Measurements from ENCODE around the gene CCT5. TPM values are rescaled to one million over a fixed set of nuclear protein-coding genes. Genes with fewer than 3 reads are reported as not detected.

CCT5 gene
- total RNA-seq, 2 donors from 2014 or later: 45.4 to 76.1 TPM

- ATAC-seq (no peak), DNase-seq (no peak)
- peaks cover 1 to 4% of the 10 kb centered on the region in 2 donors for H3K36me3 ChIP-seq (replicated peaks in 1 of 2; ENCODE audit: insufficient read depth in 1 of 2, low read depth in 2 of 2)
- peaks cover 32% of the 10 kb centered on the region for H3K4me1 ChIP-seq
- H3K4me3 ChIP-seq: peak overlapping the region; percentile 64 to 89
- no peak for TF ChIP-seq POLR2A (IDR thresholded peaks at IDR 0.05)
- TF ChIP-seq CTCF (IDR thresholded peaks at IDR 0.05): no peak
- peak overlapping the region; percentile 92 to 96 (median 95) for H3K27ac ChIP-seq
- intact Hi-C loops (cut with DNase I): loop anchor here (10.0 kb wide), 1 partner anchor 134 kb away; no protein-coding TSS in a partner anchor
- no peaks in the 10 kb centered on the region for H3K27me3 ChIP-seq
- no peaks in the 10 kb centered on the region for H3K9me3 ChIP-seq
- WGBS, 2 donors: 0% methylated on average over 18 to 20 of the region's 21 CpGs
Observed at GRCh38 chr5:10250806-10251276, 761 bp downstream of the CCT5 start.

- peak overlapping the region; percentile 64 to 89 for H3K4me3 ChIP-seq
- H3K36me3 ChIP-seq (replicated peaks in 1 of 2; ENCODE audit: insufficient read depth in 1 of 2, low read depth in 2 of 2): peaks cover 7 to 8% of the 10 kb centered on the region in 2 donors
- H3K4me1 ChIP-seq: peaks cover 32% of the 10 kb centered on the region
- 13 to 29% methylated on average over 7 of the region's 7 CpGs for WGBS, 2 donors
- TF ChIP-seq POLR2A (IDR thresholded peaks at IDR 0.05) (no peak), CTCF (IDR thresholded peaks at IDR 0.05) (no peak)
- no peak for ATAC-seq
- intact Hi-C loops (cut with DNase I): loop anchor here (10.0 kb wide), 1 partner anchor 133 kb away; no protein-coding TSS in a partner anchor
- DNase-seq: no peak
- no peaks in the 10 kb centered on the region for H3K9me3 ChIP-seq
- no peak overlapping the region for H3K27ac ChIP-seq
- no peaks in the 10 kb centered on the region for H3K27me3 ChIP-seq
Observed at GRCh38 chr5:10251405-10251804, 1.3 kb downstream of the CCT5 start.

- ATAC-seq (no peak), DNase-seq (no peak)
- H3K36me3 ChIP-seq (replicated peaks in 1 of 2; ENCODE audit: insufficient read depth in 1 of 2, low read depth in 2 of 2): peaks cover 13 to 21% of the 10 kb centered on the region in 2 donors
- peaks cover 30% of the 10 kb centered on the region for H3K4me1 ChIP-seq
- intact Hi-C loops (cut with DNase I): loop anchor here (10.0 kb wide), 1 partner anchor 131 kb away; no protein-coding TSS in a partner anchor
- no peaks in the 10 kb centered on the region for H3K27me3 ChIP-seq
- WGBS, 2 donors: 85 to 100% methylated on average over 2 to 3 of the region's 3 CpGs
- H3K9me3 ChIP-seq: no peaks in the 10 kb centered on the region
- TF ChIP-seq POLR2A (IDR thresholded peaks at IDR 0.05) (no peak), CTCF (IDR thresholded peaks at IDR 0.05) (no peak)
- H3K4me3 ChIP-seq: no peak overlapping the region
- no peak overlapping the region for H3K27ac ChIP-seq
Observed at GRCh38 chr5:10253390-10253789, 3.3 kb downstream of the CCT5 start.

GRCh38 chr5:10254686-10255085, 4.6 kb downstream of the CCT5 start:
- intact Hi-C loops (cut with DNase I): loop anchor here (10.0 kb wide), 1 partner anchor 130 kb away; no protein-coding TSS in a partner anchor
- WGBS, 2 donors: 37 to 38% methylated on average over 2 of the region's 2 CpGs
- Histone ChIP-seq H3K27me3 (no peaks in the 10 kb centered on the region), H3K4me1 (peaks cover 24% of the 10 kb centered on the region), H3K4me3 (no peak overlapping the region), H3K27ac (no peak overlapping the region), H3K36me3 (replicated peaks in 1 of 2; ENCODE audit: insufficient read depth in 1 of 2, low read depth in 2 of 2) (peaks cover 26 to 33% of the 10 kb centered on the region in 2 donors), H3K9me3 (no peaks in the 10 kb centered on the region)
- TF ChIP-seq POLR2A (IDR thresholded peaks at IDR 0.05): no peak
- TF ChIP-seq CTCF (IDR thresholded peaks at IDR 0.05): no peak
- ATAC-seq (no peak), DNase-seq (no peak)

GRCh38 chr5:10257870-10258269, 7.8 kb downstream of the CCT5 start:
- Histone ChIP-seq H3K4me1 (peaks cover 9% of the 10 kb centered on the region), H3K9me3 (no peaks in the 10 kb centered on the region), H3K27me3 (no peaks in the 10 kb centered on the region), H3K4me3 (no peak overlapping the region), H3K27ac (no peak overlapping the region), H3K36me3 (replicated peaks in 1 of 2; ENCODE audit: insufficient read depth in 1 of 2, low read depth in 2 of 2) (peaks cover 44 to 57% of the 10 kb centered on the region in 2 donors)
- TF ChIP-seq POLR2A (IDR thresholded peaks at IDR 0.05) (no peak), CTCF (IDR thresholded peaks at IDR 0.05) (no peak)
- DNase-seq: no peak
- 53 to 64% methylated on average over 8 of the region's 8 CpGs for WGBS, 2 donors
- intact Hi-C loops (cut with DNase I): loop anchor here (10.0 kb wide), 1 partner anchor 127 kb away; no protein-coding TSS in a partner anchor
- no peak for ATAC-seq

Measured in body of pancreas (tissue), 4 donors.